Fibroblast of the conjunctiva (primary cell): ENCODE data around the gene TEC.

ENCODE experiments used
- DNase-seq: peaks from one replicate; pipeline ENCODE4 v3.0.0-alpha.2; 2010; ENCODE audit warnings: low read depth

The TEC gene

GRCh38 chr4:48121180-48121579 lies 148.5 kb downstream of the TEC start:
- DNase-seq, result no peak

DNA sequence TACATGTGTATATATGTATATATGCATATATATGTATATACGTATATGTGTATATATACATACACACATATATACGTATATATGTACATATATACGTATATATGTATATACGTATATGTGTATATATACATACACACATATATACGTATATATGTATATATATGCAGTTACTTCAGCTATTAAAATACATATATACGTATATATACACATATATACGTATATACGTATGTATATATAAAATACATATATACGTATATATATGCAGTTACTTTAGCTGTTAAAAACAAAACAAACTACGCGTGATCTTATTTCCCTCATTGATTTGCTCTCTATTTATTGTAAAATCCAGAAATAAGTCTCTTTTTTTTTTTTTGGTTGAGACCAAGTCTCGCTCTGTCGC lies 149.5 kb downstream of the TEC start:
- no peak for DNase-seq

GRCh38 chr4:48119646-48120045 lies 150.0 kb downstream of the TEC start:
- DNase-seq, result no peak

DNA sequence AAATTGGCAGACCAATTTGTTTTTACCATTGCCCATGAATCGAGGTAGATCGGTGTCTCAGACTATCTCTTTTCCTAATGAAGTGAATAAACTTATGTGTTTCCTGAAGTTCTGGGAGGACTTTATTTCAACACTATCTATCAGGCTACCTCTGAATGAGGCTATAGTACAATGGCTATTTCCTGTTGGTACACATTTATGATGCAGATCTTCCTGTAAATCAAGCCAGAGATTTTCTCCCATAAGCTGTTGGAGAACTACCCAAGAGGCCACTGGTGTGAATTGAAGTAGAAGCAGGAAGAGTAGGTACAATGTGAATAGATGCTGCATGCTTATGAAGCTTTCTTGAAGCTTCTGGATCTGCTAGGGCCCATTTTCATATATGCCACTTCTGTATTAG lies 151.6 kb downstream of the TEC start:
- DNase-seq, result no peak

- no peak for DNase-seq
Observed at GRCh38 chr4:48116582-48116981, 153.1 kb downstream of the TEC start.

DNA sequence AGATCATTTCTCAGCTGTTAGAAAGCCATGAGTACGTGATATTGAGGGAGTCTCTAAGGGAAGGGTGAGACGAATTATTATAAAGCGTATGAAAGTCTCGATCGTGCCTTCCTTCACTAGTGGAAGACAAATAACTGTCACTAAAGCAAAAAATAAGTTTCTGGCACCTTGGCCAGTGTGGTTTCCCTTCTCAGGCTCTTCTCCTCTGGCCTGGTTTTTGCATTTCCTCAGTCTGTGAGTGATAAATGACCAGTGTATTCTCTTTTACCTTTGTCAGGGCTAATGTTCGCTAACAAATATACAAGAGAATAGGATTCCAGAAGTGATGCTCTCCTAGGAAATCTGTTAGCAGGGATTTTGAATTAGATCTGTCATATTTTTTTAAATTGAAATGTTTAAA lies 155.2 kb downstream of the TEC start:
- no peak for DNase-seq

DNA sequence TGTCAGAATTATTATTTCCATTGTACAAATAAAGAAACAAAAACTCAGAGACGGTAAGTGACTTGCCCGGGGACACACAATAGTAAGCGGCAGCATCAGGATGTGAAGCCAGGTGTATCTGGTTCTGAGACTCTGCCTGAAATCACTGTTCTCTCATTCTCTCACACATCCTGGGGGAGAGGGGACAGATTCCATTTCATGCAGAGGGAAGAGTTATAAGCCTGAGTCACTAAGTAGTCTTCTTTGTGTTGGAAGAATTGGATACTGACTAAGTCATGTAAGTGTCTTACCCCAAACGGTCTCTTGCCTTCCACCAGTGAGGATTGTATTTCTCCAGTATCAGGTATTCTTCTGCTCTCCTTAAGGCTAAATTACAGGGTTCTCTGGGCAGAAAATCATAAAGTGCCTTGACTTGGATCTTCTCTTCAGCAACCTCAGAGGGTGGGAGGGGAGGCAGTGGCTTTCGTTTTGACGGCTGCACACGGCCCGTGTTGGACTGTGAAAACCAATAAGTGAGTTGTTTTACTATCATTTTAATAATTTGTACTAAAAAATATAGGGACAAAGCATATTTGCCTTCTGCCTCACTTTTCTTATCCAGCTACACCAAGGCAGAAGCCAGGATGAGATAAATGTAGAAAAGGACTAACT lies 157.5 kb downstream of the TEC start:
- DNase-seq, result no peak

DNA sequence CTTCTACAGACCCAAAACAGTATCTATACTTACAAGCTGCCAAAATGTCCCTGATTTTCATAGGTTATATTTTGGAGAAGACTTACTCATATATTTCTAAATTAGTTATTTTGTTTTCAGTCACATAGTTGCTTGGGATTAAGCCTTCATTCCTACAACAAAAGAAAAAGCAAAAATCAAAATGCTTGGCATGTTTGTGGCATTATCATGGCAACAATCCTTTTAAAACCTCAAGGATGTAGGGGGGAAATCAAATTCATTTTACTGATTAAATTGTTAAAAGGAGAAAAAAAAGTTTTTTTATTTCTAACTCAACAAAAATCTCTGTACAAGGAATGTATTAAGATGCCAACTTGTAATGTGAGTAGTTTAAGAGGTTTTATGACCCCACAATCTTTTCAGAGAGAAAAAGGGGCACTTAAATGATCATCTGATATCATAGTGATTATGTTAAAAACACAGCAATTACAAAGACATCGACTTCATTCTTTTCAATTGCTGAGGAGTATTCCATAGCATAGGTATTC lies 159.1 kb downstream of the TEC start:
- DNase-seq, result no peak

- DNase-seq, result peak; percentile 34
Observed at GRCh38 chr4:48109413-48110263, 160.0 kb downstream of the TEC start.

DNA sequence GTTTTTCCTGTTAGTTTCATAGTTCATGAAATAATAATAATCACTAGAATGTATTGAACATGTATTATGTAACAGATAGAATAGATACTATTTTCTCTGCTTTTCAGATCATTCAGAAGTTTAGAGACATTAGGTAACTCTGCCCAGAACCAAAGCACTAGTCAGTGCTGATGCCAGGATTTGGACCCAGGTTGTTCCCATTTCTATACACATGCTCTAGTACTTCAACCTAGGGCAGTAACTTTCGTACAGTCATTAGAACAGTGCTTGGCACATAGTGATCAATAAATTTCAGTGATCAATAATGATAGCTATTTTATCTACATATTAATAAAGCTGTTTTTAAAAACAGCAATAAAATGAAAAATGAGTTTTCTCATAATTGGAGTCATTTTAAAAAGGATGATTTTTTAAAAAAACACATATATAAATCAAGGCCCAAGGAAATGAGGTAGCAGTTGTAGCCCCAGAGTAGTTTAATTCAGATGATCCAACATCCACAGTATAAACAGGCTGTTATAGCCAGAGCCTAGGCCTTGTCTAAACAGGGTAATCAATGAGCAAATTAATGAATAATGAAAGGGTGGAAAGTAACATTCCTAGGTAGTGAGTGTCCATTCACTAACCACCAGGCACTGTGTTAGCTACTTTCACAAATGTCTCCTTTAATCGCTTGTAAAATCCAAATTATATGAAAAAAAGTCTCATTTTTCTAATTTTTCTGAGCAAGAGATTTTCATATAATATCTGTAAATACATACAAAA lies 161.1 kb downstream of the TEC start:
- DNase-seq, result no peak

- no peak for DNase-seq
Observed at GRCh38 chr4:48105230-48105629, 164.4 kb downstream of the TEC start.

- DNase-seq, result no peak
Observed at GRCh38 chr4:48103483-48104139, 166.0 kb downstream of the TEC start.

DNA sequence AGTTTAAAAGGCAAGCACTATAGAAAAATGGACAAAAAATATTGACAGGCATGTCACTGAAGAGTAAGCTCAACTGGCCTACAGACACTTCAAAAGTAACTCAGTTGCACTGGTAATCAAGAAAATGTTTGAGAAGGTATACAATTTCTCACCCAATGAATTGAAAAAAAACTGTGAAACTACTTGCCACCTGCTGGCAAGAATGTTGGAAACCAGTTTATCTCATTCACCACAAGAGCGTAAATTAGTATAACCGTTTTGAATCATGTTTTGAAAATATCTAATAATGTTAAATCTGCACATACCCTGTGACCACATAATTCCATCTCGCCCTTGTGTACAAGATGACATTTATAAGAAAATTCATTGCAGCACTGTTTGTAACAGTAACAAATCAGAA lies 167.3 kb downstream of the TEC start:
- no peak for DNase-seq

DNA sequence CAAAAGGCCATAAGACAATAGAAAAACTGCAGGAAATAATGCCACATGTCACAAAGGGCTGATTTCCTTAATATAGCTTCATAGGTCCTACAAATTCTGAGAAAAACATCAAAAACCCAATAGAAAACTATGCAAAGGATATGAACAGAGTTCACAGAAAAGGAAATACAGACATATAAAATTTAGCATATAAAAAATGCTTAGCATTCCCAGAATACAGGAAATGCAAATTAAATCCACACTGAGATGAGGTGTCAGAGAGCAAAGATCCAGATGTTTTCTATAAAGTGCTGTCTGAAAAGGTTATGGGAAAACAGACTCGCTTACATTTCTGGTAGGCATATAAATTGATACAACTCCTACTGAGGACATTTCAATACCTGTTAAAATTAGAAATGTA lies 169.4 kb downstream of the TEC start:
- no peak for DNase-seq

GRCh38 chr4:48095441-48095840 lies 174.2 kb downstream of the TEC start:
- no peak for DNase-seq

DNA sequence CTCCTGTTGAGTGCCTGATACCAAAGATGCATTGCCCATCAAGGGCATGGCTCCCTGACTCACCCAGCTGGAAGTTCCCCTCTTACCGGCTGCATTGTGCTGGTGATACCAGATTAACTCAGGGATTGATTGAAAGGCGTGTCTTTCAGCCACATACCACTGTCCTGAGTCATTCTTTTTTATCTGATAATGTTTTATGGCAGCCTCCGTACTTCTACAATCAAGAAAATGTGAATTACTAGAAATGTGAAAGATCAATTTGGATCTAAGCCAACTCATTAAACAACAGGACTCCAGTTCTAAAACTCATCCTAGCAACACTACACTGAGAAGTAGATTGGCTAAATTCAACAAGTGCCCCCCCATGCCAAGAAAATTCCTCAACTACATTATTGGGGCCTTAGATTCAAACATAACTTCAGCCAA lies 175.6 kb downstream of the TEC start:
- DNase-seq, result no peak

- no peak for DNase-seq
Observed at GRCh38 chr4:48090621-48091020, 179.0 kb downstream of the TEC start.

- no peak for DNase-seq
Observed at GRCh38 chr4:48085821-48086589, 183.6 kb downstream of the TEC start.
